Common myeloid progenitor, CD34-positive (primary cell): ENCODE results near the gene KRTAP5-2.
"Not testable (repeated sequence)": the region's sequence is repeated elsewhere in the genome, so short reads cannot be mapped to it uniquely, and the experiment has no call there.

Experiments
- CTCF ChIA-PET: fragments of 350-600 bp; sonication (Branson Sonifier 250); formaldehyde crosslinking; loops from one replicate; lab custom pipeline; 2021; ENCODE audit warnings: antibody characterized with exemption; lab: Charles Lee
- POLR2A ChIA-PET: fragments of 350-600 bp; sonication (Branson Sonifier 250); formaldehyde crosslinking; loops from one replicate; lab custom pipeline; 2021; ENCODE audit warnings: antibody characterized with exemption; lab: Charles Lee
- DNase-seq, 3 donors: peaks; one replicate each; pipeline versions ENCODE4 v3.0.0 to v3.0.0-alpha.2; 2013
- H3K27ac ChIP-seq, 2 experiments: 1 replicate in 1 of 2; 2 replicates in 1 of 2; pipeline ENCODE4 v1.7.0; 2013; ENCODE audit warnings: inconsistent platforms in 2 of 2, low read length in 2 of 2, mild to moderate bottlenecking in 2 of 2, low read depth in 1 of 2, moderate library complexity in 1 of 2; ENCODE audit not compliant: severe bottlenecking in 2 of 2, insufficient read depth in 1 of 2, poor library complexity in 1 of 2
- H3K27me3 ChIP-seq, 5 experiments: replicated peaks in 2 of 5; 1 replicate in 3 of 5; 2 replicates in 2 of 5; pipeline versions ENCODE4 v1.6.1 to v1.7.0; 2013; ENCODE audit warnings: low read length in 4 of 5, mild to moderate bottlenecking in 2 of 5, moderate library complexity in 2 of 5, inconsistent platforms in 1 of 5; ENCODE audit not compliant: insufficient read depth in 5 of 5, control insufficient read depth in 4 of 5
- H3K36me3 ChIP-seq, 4 experiments: 1 replicate in 2 of 4; 2 replicates in 2 of 4; pipeline versions ENCODE4 v1.6.1 to v1.7.0; 2013; ENCODE audit warnings: low read length in 3 of 4, control low read depth in 1 of 4, mild to moderate bottlenecking in 1 of 4; ENCODE audit not compliant: control insufficient read depth in 4 of 4, insufficient read depth in 4 of 4
- H3K4me1 ChIP-seq, 4 experiments: 1 replicate in 3 of 4; 2 replicates in 1 of 4; pipeline versions ENCODE4 v1.6.1 to v1.7.1; 2013; ENCODE audit warnings: low read length in 3 of 4, mild to moderate bottlenecking in 3 of 4, control low read depth in 1 of 4, inconsistent platforms in 1 of 4, moderate library complexity in 1 of 4; ENCODE audit not compliant: control insufficient read depth in 4 of 4, insufficient read depth in 4 of 4; ENCODE audit errors: control extremely low read depth in 1 of 4
- H3K4me3 ChIP-seq, 7 experiments: 1 replicate in 4 of 7; 2 replicates in 3 of 7; pipeline versions ENCODE4 v1.5.1 to v1.7.0; 2013; ENCODE audit warnings: mild to moderate bottlenecking in 7 of 7, low read length in 6 of 7, moderate library complexity in 6 of 7, inconsistent platforms in 2 of 7, low read depth in 2 of 7, control low read depth in 1 of 7; ENCODE audit not compliant: insufficient read depth in 4 of 7, control insufficient read depth in 1 of 7; ENCODE audit errors: extremely low read depth in 1 of 7
- H3K9me3 ChIP-seq, 5 experiments: 1 replicate in 4 of 5; 2 replicates in 1 of 5; pipeline versions ENCODE4 v1.6.1 to v1.7.1; 2013; ENCODE audit warnings: low read length in 4 of 5, mild to moderate bottlenecking in 2 of 5, inconsistent platforms in 1 of 5, low read depth in 1 of 5, moderate library complexity in 1 of 5; ENCODE audit not compliant: control insufficient read depth in 4 of 5, insufficient read depth in 2 of 5; ENCODE audit errors: control extremely low read depth in 1 of 5
- WGBS: methylation state at CpG from one replicate; pipeline ENCODE4 v1.1.5; 2013; ENCODE audit not compliant: insufficient coverage; 5-methylcytosine and 5-hydroxymethylcytosine counted together

The KRTAP5-2 gene

DNA sequence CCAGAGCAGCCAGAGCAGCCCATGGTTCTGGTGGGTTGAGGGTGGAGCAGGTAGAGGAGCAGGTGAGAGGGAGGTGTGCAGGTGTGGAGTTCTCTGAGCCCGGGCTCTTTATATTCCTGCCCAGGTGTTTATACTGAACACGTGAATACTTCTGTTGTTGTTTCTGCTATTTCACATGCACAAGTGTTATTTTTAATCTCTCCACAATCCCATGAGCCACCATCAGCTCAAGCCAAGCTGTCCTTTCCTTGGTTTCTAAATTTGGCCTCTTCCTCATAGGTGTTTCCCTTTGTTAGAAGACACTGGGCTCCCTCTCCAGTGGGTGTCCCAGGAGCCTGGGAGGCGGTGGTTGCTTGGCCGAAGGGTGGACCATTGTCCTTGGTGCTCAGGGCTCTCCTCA, 10.3 kb upstream of the KRTAP5-2 start, which contains the start of gene KRTAP5-3:
Gene KRTAP5-3 (minus strand): TSS at position 101 of the 400 bp plus-strand sequence. CDS start 78 bp downstream, at position 23.
- Histone ChIP-seq H3K27me3 (peaks cover 0 to 35% (median 9%) of the 10 kb centered on the region in 5 experiments), H3K4me1 (no peaks in the 10 kb centered on the region), H3K36me3 (no peaks in the 10 kb centered on the region), H3K27ac (no peak within 1 kb of the TSS), H3K9me3 (no peaks in the 10 kb centered on the region), H3K4me3 (no peak within 1 kb of the TSS)
- ChIA-PET POLR2A (no interaction called here), CTCF (interaction anchor here (0.6 to 0.9 kb wide), 2 partner anchors 12 to 273 kb away, joined by 3 read pairs; no protein-coding TSS in a partner anchor)
- WGBS = no CpG with 5 or more reads among the region's 4 CpGs
- DNase-seq = no peak

DNA sequence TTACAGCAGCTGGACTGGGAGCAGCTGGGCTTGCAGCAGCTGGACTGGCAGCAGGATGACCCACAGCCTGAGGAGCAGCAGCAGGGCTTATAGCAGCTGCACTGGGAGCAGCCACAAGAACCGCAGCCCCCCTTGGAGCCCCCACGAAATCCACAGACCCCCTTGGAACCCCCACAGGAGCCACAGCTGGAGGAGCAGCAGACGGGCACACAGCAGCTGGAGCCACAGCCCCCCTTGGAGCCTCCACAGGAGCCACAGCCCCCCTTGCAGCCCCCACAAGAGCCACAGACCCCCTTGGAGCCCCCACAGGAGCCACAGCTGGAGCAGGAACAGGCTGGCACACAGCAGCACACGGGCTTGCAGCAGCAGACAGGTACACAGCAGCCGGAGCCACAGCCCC, 9.8 kb upstream of the KRTAP5-2 start:
- not testable (repeated sequence) for H3K27ac ChIP-seq, H3K9me3 ChIP-seq, DNase-seq, H3K36me3 ChIP-seq, H3K4me1 ChIP-seq, H3K4me3 ChIP-seq
- CTCF ChIA-PET = interaction anchor here (0.6 kb wide), 1 partner anchor 274 kb away, joined by 3 read pairs; no protein-coding TSS in a partner anchor
- 72% methylated on average over 4 of the region's 5 CpGs for WGBS
- POLR2A ChIA-PET = interaction anchor here (0.6 kb wide), 1 partner anchor 40 kb away, joined by 4 read pairs; no protein-coding TSS in a partner anchor
- peaks cover 0 to 39% (median 11%) of the 10 kb centered on the region in 5 experiments for H3K27me3 ChIP-seq

DNA sequence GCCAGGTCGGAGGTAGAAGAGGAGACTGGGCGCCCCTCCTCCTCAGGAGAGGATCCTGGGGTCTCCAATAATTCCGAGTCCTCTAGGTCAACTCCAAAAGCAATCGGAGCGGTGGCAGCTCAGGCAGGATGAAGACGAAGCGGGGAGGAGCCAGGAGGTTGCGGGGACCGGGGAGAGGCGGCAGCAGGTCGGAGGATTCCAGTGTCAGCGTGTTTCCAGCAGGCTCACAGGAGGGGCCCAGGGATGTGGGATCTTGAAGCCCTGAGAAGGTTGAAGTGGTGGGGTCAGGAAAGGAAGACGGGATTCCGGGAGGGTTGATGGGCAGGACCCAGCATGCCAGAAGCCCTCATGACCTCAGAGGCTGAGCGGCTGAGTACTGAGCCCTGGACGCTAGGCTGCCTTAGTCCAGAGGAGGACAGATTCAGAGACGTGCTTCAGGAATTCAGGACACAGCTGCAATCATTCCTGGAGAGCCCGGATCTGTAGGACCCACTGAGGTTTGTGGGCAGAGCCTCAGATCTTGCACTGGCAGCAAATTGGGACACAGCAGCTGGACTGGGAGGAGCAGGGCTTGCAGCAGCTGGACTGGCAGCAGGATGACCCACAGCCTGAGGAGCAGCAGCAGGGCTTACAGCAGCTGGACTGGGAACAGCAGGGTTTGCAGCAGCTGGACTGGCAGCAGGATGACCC, 9.2 kb upstream of the KRTAP5-2 start:
- H3K36me3 ChIP-seq, H3K4me1 ChIP-seq, CTCF ChIA-PET, DNase-seq, H3K9me3 ChIP-seq, H3K4me3 ChIP-seq, H3K27ac ChIP-seq: not testable (repeated sequence)
- peaks cover 0 to 43% (median 10%) of the 10 kb centered on the region in 5 experiments for H3K27me3 ChIP-seq
- POLR2A ChIA-PET = interaction anchor here (0.6 kb wide), 1 partner anchor 39 kb away, joined by 4 read pairs; no protein-coding TSS in a partner anchor
- 42% methylated on average over 14 of the region's 18 CpGs for WGBS

DNA sequence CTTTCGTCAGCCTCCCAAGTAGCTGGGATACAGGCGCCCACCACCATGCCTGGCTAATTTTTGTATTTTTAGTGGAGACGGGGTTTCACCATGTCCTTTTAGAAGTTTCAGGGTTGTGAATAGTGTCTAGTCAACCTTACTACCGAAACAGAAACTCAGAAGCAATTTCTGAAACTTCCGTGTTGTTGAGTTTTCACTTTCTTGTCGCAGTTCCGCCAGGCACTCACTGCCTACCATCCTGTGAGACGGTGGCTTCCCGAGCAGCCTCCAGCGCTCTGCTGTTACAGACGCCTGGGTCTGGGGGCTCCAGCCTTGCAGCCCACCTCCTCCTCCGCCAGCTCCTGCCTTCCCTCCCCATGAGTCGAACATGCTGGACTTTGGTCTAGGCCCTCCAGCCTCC, 7.8 kb upstream of the KRTAP5-2 start:
- DNase-seq, H3K27ac ChIP-seq, H3K9me3 ChIP-seq, POLR2A ChIA-PET, H3K36me3 ChIP-seq, H3K4me1 ChIP-seq, H3K4me3 ChIP-seq: not testable (repeated sequence)
- WGBS = 94% methylated on average over 13 of the region's 13 CpGs
- H3K27me3 ChIP-seq = peaks cover 3 to 47% (median 7%) of the 10 kb centered on the region in 5 experiments
- CTCF ChIA-PET = interaction anchor here (1.1 to 1.3 kb wide), 2 partner anchors 11 to 13 kb away, joined by 3 to 5 read pairs; no protein-coding TSS in a partner anchor

DNA sequence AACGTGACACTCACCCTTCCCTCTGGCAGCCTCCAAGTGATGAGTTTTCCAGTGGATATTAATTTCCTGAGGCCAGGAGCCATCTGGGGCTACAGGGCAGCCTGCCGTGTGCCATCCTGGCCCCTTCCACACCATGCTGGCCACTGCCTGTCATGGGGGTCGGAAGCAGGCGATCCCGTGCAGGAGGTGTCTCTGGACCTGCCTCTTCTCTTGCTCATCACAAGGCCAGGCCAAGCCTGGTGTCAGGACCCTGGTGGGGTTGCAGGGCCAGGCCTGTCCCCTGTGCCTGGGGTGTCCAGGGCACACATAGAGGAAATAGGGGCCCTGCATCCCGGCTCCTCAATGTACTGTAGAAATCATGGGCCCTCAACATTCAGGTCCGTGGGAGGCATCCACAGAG, 6.6 kb upstream of the KRTAP5-2 start:
- H3K4me3 ChIP-seq = no peak overlapping the region
- POLR2A ChIA-PET = no interaction called here
- no peaks in the 10 kb centered on the region for H3K4me1 ChIP-seq
- CTCF ChIA-PET = no interaction called here
- no peaks in the 10 kb centered on the region for H3K36me3 ChIP-seq
- H3K9me3 ChIP-seq = no peaks in the 10 kb centered on the region
- H3K27me3 ChIP-seq = peaks cover 4 to 55% (median 10%) of the 10 kb centered on the region in 5 experiments
- no peak for DNase-seq
- WGBS = 97% methylated on average over 7 of the region's 7 CpGs
- H3K27ac ChIP-seq = no peak overlapping the region

DNA sequence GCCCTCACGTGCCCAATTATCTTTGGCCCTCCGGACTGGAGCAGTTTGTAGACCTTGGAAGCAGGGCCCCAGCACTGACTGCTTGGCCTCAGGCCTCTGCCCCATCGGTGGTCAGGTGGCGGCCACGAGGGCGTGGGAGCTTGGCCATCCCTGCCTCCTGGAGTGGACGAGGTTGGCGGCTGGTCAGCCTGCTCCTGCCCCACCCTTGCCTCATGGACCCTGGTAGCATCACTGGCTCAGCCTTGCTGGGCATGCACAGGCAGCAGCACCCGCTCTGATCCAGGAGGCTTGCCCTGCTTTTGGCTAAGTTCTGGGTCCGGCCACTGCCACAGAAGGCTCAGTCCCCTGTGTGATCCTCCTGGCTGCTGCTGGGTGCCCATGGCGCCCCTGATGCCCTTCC, 6.1 kb upstream of the KRTAP5-2 start:
- peaks cover 0 to 2% (median 0%) of the 10 kb centered on the region in 5 experiments for H3K9me3 ChIP-seq
- no peaks in the 10 kb centered on the region for H3K4me1 ChIP-seq
- ChIA-PET POLR2A (no interaction called here), CTCF (no interaction called here)
- no peaks in the 10 kb centered on the region for H3K36me3 ChIP-seq
- DNase-seq = no peak
- WGBS = 96% methylated on average over 11 of the region's 11 CpGs
- H3K27ac ChIP-seq = no peak overlapping the region
- H3K27me3 ChIP-seq = peaks cover 4 to 60% (median 10%) of the 10 kb centered on the region in 5 experiments
- no peak overlapping the region for H3K4me3 ChIP-seq

DNA sequence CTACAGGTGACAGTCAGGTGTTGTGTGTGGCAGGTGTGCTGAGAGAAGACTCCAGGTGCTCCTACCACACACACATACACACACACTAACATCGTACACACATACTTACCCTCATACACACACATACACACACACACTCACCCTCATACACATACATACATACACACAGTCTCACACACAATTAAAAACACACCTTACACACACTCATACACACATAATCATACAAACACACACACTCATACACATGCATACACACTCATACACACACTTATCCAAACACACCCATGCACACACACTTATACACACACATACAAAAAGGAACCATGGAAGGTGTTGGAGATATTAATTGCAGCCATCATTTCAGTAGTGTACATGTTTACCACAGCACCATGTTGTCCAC, 5.5 kb upstream of the KRTAP5-2 start:
- no peak overlapping the region for H3K27ac ChIP-seq
- no peak overlapping the region for H3K4me3 ChIP-seq
- no peaks in the 10 kb centered on the region for H3K4me1 ChIP-seq
- H3K27me3 ChIP-seq = peaks cover 4 to 65% (median 10%) of the 10 kb centered on the region in 5 experiments
- CTCF ChIA-PET = no interaction called here
- H3K36me3 ChIP-seq = no peaks in the 10 kb centered on the region
- no peak for DNase-seq
- 83% methylated on average over 1 of the region's 1 CpG for WGBS
- H3K9me3 ChIP-seq = peaks cover 0 to 2% (median 0%) of the 10 kb centered on the region in 5 experiments
- POLR2A ChIA-PET = no interaction called here
